Aorta (tissue), 5 donors: ENCODE results near the gene JUNB. TPM values are rescaled to one million over a fixed set of nuclear protein-coding genes. Genes with fewer than 3 reads are reported as not detected.

Source experiments
- ATAC-seq: fragments of 200-7000 bp; cut with Tn5 transposase; one replicate; pipeline ENCODE4 v1.9.1; 2022; ENCODE audit warnings: moderate library complexity; ENCODE audit not compliant: low FRiP score
- DNase-seq, 2 donors: peaks; one replicate each; pipeline ENCODE4 v3.0.0-alpha.2; 2020
- H3K27ac ChIP-seq, 2 donors: one replicate each; pipeline ENCODE4 v1.5.1; 2013; ENCODE audit warnings: low read length in 2 of 2, mild to moderate bottlenecking in 2 of 2, moderate library complexity in 2 of 2, control low read depth in 1 of 2, inconsistent platforms in 1 of 2, low read depth in 1 of 2
- H3K27me3 ChIP-seq, 2 donors: one replicate each; pipeline ENCODE4 v1.6.1; 2013; ENCODE audit warnings: control low read depth in 1 of 2, low read length in 1 of 2, mild to moderate bottlenecking in 1 of 2, moderate library complexity in 1 of 2; ENCODE audit not compliant: insufficient read depth in 2 of 2, control insufficient read depth in 1 of 2
- H3K36me3 ChIP-seq, 2 donors: one replicate each; pipeline ENCODE4 v1.6.1; 2013; ENCODE audit warnings: control low read depth in 1 of 2, low read length in 1 of 2, mild to moderate bottlenecking in 1 of 2; ENCODE audit not compliant: insufficient read depth in 2 of 2, control insufficient read depth in 1 of 2
- H3K4me1 ChIP-seq, 2 donors: one replicate each; pipeline ENCODE4 v1.6.1; 2013; ENCODE audit warnings: low read length in 2 of 2, control low read depth in 1 of 2, mild to moderate bottlenecking in 1 of 2, moderate library complexity in 1 of 2; ENCODE audit not compliant: insufficient read depth in 2 of 2, control insufficient read depth in 1 of 2
- H3K4me3 ChIP-seq, 2 donors: one replicate each; pipeline ENCODE4 v1.5.1; 2013; ENCODE audit warnings: low read length in 2 of 2, control low read depth in 1 of 2, mild to moderate bottlenecking in 1 of 2
- H3K9me3 ChIP-seq: one replicate; pipeline ENCODE4 v1.6.1; 2013; ENCODE audit warnings: mild to moderate bottlenecking, low read length; ENCODE audit not compliant: control insufficient read depth
- WGBS, 2 donors: extraction: QIAGEN DNeasy Blood & Tissue Kit; methylation state at CpG; one replicate each; pipeline ENCODE4 v1.1.7; 2013; 5-methylcytosine and 5-hydroxymethylcytosine counted together
- intact Hi-C, 2 donors: fragments of 100-400 bp; cut with DNase I; formaldehyde crosslinking; loops; one replicate each; pipeline versions ENCODE4 v1.14.2 to v1.15.0; 2022
- polyA plus RNA-seq, 2 donors: library from polyadenylated mRNA; stranded (reverse); fragments of 200-250 nt; gene quantifications; one replicate each; pipeline ENCODE4 v1.2.3, GENCODE V29; 2013
- total RNA-seq, 2 donors: library from RNA; stranded (reverse); fragmentation: NEBNext Ultra II Directional; extraction: Animal tissue kit (Norgen Biotek cat#: 25700); gene quantifications; one replicate each; pipeline ENCODE4 v1.2.1, GENCODE V29; 2021
- donor health status: healthy with polysubstance abuse.
- donor health status: Bipolar disorder and iron deficiency.
- donor health status: DM: no; HTN: no; CAD: no.
- donor health status: DM: no; HTN: no; CAD: no.
- donor health status: DM: yes; HTN: yes; CAD: no.

The JUNB gene
- total and polyA plus RNA-seq, 4 donors, result 97.0 to 623 (median 429) TPM

DNA sequence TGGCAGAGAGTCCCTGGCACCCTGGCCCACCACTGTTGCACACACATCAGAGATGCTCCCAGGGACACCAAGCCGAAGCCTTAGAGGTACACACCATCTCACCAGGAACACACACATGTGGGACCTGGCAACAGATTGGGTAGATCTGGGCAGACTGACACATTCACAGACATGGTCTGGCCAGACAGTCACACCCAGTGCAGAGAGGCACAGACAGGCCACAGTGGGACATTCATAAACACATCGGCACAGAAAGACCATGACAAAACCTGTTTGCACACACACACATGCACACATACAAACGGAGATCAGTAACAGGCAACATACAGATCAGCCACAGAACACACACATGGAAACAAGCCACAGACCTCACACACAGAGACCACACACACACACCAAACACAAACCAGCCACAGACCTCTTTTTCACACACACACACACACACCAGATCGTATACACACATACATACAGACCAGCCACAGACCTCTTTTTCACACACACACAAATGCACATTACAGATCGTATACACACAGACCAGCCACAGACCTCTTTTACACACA lies 6.3 kb upstream of the JUNB start:
- no peak for DNase-seq
- Histone ChIP-seq H3K4me3 (no peak overlapping the region), H3K4me1 (no peaks in the 10 kb centered on the region), H3K27me3 (no peaks in the 10 kb centered on the region), H3K9me3 (no peaks in the 10 kb centered on the region), H3K36me3 (no peaks in the 10 kb centered on the region), H3K27ac (peak overlapping the region in 1 of 2 donors; percentile 93)
- intact Hi-C loops, result no loop called here
- 43 to 48% methylated on average over 5 of the region's 5 CpGs for WGBS, 2 donors
- no peak for ATAC-seq

DNA sequence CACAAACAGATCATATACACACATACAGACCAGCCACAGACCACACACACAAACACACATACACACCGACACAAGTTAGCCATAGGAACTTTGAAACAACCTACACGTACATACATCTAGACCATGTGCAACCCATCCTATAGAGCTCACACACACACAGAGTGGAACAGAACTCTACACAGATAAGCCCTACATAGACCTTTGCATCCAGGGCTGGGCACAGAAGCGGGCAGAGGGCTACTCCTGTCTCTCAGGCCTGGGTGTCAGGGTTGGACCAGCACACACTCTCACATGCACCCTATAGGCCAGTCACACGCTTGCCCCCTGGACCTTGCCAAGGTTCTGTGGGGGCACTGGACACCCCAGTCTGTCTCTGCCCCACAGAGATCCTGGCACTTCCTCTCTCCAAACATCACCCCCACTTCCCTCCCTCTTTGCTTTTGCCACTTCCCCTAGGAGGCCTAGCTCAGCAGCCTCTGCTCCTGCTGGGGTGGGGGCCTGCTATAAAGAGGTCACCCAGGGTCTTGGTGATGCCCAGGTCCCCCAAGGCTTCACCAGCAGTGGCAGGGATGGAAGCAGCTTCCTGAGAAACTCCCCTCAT lies 5.8 kb upstream of the JUNB start:
- H3K4me3 ChIP-seq, result no peak overlapping the region
- H3K27me3 ChIP-seq, result no peaks in the 10 kb centered on the region
- peak in 1 of 2 donors; percentile 73 for DNase-seq
- ATAC-seq, result no peak
- no peaks in the 10 kb centered on the region for H3K4me1 ChIP-seq
- peak overlapping the region; percentile 78 to 93 for H3K27ac ChIP-seq
- H3K36me3 ChIP-seq, result no peaks in the 10 kb centered on the region
- intact Hi-C loops, result no loop called here
- WGBS, 2 donors, result 59 to 67% methylated on average over 4 of the region's 4 CpGs
- H3K9me3 ChIP-seq, result no peaks in the 10 kb centered on the region

DNA sequence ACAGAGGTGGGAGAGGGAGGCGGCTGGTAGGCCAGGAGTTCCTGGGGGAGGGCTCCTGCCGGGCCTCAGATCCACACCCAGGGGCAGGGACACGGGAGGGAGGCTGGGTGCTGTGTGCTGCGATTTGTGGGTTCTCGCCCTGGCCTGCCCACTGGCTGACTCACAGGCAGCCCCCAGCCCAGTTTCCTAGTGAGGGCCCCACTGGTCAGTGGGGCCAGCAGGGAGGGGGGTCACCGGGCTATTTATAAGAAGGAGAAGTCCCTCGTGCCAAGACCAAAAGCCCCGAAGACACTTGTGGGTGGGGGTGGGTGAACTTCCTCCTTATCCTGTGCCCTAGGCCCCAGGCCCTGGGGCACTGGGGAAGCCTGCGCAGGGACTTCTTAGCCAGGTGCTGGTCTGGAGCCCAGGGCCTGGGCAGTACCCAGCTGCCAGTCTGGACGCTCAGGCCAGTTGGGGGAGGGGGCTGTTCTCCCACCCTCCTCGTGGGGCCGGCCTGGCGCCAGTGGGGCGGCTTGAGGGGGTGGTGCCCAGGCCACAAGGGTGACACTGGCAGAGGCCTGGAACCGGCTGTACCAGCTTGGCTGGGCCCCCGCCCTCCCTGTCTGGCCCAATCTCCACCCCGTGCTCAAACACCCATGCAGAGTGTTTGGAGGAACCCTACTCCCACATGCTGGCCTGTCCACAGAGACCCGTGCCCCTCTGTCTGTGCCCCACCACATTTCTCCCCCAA lies 5.0 kb upstream of the JUNB start:
- H3K4me1 ChIP-seq, result no peaks in the 10 kb centered on the region

DNA sequence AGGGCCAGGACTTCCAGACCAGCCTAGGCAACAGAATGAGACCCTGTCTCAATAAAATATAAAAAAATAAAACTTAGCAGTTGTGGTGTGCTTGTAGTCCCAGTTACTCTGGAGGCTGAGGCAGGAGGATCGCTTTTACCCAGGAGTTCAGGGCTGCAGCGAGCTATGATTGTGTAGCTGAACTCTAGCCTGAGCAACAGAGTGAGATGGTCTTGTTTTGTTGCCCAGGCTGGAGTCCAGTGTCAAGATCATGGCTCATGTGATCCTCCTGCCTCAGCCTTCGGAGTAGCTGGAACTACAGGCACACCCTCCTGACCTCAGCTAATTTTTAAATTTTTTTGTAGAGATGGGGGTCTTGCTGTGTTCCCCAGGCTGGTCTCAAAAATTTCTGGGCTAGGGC lies 4.3 kb upstream of the JUNB start:
- H3K9me3 ChIP-seq, result no peaks in the 10 kb centered on the region
- H3K4me3 ChIP-seq, result no peak overlapping the region
- H3K27ac ChIP-seq, result peak overlapping the region; percentile 0 to 93
- peaks cover 0 to 2% of the 10 kb centered on the region in 2 donors for H3K27me3 ChIP-seq
- no peaks in the 10 kb centered on the region for H3K4me1 ChIP-seq
- ATAC-seq, result no peak
- intact Hi-C loops, result no loop called here
- H3K36me3 ChIP-seq, result no peaks in the 10 kb centered on the region
- no peak for DNase-seq
- 71 to 75% methylated on average over 3 of the region's 3 CpGs for WGBS, 2 donors

More for the DNA sequence above, 5.0 kb upstream of the JUNB start:
- DNase-seq (peak; percentile 87 to 90), ATAC-seq (no peak)
- Histone ChIP-seq H3K4me3 (no peak overlapping the region), H3K36me3 (no peaks in the 10 kb centered on the region), H3K9me3 (no peaks in the 10 kb centered on the region), H3K27ac (peak overlapping the region; percentile 78 to 93), H3K27me3 (peaks cover 0 to under 1% of the 10 kb centered on the region in 2 donors)
- 9 to 10% methylated on average over 16 to 18 of the region's 18 CpGs for WGBS, 2 donors
- intact Hi-C loops, result no loop called here

DNA sequence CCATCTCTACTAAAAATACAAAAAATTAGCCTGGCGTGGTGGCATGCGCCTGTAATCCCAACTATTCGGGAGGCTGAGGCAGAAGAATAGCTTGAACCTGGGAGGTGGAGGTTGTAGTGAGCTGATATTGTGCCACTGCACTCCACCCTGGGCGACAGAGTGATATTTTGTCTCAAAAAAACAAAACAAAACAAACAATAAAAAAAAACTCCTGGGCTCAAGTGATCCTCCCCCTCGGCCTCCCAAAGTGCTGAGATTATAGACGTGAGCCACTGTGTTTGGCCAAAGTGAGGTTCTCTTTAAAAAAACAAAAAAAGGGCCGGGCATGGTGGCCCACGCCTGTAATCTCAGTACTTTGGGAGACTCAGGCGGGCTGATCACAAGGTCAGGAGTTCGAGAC lies 3.8 kb upstream of the JUNB start:
- Histone ChIP-seq H3K36me3 (no peaks in the 10 kb centered on the region), H3K9me3 (no peaks in the 10 kb centered on the region), H3K27ac (peak overlapping the region in 1 of 2 donors; percentile 93), H3K4me3 (no peak overlapping the region), H3K4me1 (no peaks in the 10 kb centered on the region), H3K27me3 (peaks cover 0 to 2% of the 10 kb centered on the region in 2 donors)
- no peak for ATAC-seq
- intact Hi-C loops, result no loop called here
- no peak for DNase-seq
- WGBS, 2 donors, result 65 to 69% methylated on average over 10 of the region's 10 CpGs

DNA sequence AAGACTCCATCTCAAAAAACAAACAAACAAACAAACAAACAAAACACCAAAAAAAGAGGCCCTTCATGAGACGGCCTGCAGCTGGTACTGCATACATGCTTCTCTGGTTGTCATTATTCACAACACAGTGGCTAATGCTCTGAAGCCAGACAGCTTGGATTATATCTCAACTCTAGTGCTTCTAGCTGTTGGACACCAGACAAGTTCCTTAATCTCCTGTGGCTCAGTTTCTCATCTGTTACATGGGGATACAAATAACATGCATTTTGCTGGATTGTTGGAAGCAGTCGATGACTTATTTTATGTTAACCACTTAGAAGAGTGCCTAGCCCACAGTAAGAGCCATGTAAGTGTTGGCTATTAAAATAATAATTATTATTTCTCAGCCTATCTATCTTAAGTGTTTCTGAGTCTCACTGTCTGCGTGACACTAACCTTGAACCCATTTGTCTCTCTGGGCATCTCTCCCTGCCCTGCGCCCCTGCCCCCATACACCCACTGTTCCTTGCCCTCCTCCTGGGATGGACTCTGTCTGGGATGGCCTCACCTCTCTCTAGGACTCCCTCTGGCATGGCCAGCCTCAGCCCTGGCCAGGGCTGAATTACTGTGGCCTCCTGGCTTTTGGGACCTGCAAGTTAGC lies 3.1 kb upstream of the JUNB start:
- H3K4me3 ChIP-seq, result no peak overlapping the region
- no peak for DNase-seq
- peaks cover 0 to 2% of the 10 kb centered on the region in 2 donors for H3K27me3 ChIP-seq
- H3K9me3 ChIP-seq, result no peaks in the 10 kb centered on the region
- peak overlapping the region in 1 of 2 donors; percentile 95 for H3K27ac ChIP-seq
- H3K36me3 ChIP-seq, result no peaks in the 10 kb centered on the region
- H3K4me1 ChIP-seq, result no peaks in the 10 kb centered on the region
- ATAC-seq, result no peak
- 32 to 37% methylated on average over 4 of the region's 4 CpGs for WGBS, 2 donors
- intact Hi-C loops, result no loop called here

DNA sequence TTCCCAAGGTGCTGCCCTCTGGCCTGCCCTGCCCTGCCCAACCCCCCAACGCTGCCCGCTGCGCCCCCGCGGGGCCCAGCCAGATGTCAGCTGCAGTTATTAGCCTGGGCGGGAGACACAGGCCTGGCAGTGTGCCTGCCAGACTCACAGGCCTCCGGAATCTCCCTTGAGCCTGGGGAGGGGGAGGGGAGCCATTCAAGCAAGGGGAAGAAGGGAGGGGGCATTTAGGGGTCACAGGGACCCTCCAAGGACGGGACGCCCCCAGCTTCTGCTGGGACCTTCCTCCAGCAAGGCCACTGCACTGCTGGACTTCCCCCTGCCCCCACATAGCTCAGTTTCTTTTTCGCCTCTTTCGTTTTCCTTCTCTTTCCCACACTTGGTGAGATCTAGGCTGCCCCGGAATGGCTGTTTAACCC lies 2.6 kb upstream of the JUNB start:
- no peaks in the 10 kb centered on the region for H3K4me1 ChIP-seq
- no peaks in the 10 kb centered on the region for H3K36me3 ChIP-seq
- no peak overlapping the region for H3K4me3 ChIP-seq
- H3K27me3 ChIP-seq, result peaks cover 0 to 4% of the 10 kb centered on the region in 2 donors
- intact Hi-C loops, result no loop called here
- DNase-seq (peak; percentile 92 to 94), ATAC-seq (no peak)
- 0 to 1% methylated on average over 12 of the region's 12 CpGs for WGBS, 2 donors
- H3K9me3 ChIP-seq, result no peaks in the 10 kb centered on the region
- peak overlapping the region; percentile 94 to 95 for H3K27ac ChIP-seq

DNA sequence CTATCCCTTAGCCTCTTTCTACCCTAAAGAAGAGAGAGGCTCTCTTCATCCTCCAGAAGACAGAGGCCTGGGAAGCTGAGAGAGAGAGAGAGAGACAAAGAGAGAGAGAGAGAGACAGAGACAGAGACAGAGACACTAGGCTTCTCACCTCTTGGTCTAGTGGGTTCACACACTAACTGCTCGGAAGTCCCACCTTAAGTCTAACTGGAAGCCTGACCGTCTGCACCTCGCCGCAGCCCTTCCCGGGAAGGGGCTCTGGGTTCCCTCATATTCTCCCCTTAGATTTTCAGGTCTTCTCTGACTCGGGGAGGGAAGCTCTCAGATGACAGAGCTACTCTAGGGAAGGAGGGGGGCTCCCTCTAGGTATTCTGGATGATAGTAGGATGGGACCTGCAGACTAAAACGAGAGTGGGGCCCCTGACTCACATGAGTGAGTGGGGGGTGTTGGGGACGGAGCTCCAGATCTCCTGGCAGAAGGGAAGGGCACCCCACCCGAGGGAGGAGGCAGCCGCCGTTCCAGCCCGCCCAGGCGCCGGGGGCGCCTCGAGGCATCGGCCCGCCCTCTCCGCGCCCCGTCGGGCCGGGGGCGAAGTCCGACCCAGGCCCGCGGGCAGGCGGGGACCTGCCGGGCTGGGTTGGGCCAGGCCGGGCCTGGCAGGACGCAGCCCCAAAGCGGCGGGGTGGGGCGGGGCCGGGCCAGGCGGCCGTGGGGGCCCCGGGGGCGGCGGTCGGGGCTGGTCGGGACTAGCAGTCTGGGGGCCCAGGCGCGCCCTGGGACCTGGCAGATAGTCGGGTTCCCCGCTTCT lies 2.0 kb upstream of the JUNB start:
- Histone ChIP-seq H3K27ac (peak overlapping the region; percentile 94 to 95), H3K36me3 (no peaks in the 10 kb centered on the region), H3K4me1 (no peaks in the 10 kb centered on the region), H3K27me3 (peaks cover 0 to 4% of the 10 kb centered on the region in 2 donors), H3K9me3 (no peaks in the 10 kb centered on the region), H3K4me3 (peak overlapping the region; percentile 33 to 57)
- 1 to 2% methylated on average over 19 to 46 of the region's 46 CpGs for whole genome bisulfite sequencing, 2 donors
- intact Hi-C loops, result no loop called here
- DNase-seq, result peak in 1 of 2 donors; percentile 73
- no peak for ATAC-seq
